GM20000 (cell line): ENCODE results near the gene PFKL.
A peak's percentile ranks its signal among the peaks of the same experiment; 100 is the strongest.

Experiments
- DNase-seq: peaks from one replicate; pipeline ENCODE4 v3.0.0; 2012; ENCODE audit warnings: low spot score
- TF ChIP-seq, protein P1 (sequence below): IDR thresholded peaks from 2 replicates; pipeline ENCODE4 v1.5.1; 2012; ENCODE audit warnings: mild to moderate bottlenecking, control low read depth; ENCODE audit errors: extremely low read depth, missing control alignments

Gene PFKL

DNA sequence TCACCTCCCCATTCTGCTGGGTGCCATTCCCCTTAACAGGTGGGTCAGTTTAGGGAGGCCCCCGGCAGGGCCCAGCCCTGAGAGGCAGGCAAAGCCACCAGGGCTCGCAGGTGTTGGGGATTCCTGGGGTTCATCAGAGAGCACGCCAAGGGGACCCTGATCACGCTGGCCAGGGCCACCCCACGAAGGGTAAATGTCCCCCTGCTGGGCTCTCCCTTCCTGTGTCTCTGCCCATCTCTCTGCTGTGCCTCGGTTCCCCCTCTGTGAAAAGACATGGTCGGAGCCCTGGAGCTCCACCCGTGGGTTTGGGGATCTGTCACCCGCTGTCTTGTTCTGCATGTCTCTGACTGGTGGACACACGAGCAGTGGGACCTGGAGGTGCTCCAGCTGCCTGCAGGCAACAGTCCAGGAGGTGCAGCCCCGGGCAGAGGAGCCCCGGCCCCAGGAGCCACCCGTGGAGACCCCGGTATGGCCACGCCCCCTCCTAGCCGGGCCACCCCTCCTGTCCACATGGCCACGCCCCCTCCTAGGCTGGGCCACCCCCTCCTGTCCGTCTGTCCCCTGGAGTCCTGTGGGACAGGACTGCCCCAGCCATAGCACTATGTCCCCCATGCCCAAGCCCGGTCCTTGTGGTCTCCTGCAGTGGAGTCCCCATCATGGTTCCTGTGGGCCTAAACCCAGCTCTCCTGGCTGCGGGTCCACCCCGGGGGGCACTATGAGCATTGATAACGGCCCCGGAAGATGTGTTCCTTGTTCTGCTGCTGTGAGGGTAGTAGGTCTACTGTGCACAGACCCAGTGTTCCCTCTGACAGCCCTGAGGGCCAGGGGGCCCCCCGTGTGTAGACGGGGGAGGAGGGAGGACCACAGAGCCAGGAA, 7.7 kb upstream of the PFKL start:
- TF ChIP-seq, protein P1, sequence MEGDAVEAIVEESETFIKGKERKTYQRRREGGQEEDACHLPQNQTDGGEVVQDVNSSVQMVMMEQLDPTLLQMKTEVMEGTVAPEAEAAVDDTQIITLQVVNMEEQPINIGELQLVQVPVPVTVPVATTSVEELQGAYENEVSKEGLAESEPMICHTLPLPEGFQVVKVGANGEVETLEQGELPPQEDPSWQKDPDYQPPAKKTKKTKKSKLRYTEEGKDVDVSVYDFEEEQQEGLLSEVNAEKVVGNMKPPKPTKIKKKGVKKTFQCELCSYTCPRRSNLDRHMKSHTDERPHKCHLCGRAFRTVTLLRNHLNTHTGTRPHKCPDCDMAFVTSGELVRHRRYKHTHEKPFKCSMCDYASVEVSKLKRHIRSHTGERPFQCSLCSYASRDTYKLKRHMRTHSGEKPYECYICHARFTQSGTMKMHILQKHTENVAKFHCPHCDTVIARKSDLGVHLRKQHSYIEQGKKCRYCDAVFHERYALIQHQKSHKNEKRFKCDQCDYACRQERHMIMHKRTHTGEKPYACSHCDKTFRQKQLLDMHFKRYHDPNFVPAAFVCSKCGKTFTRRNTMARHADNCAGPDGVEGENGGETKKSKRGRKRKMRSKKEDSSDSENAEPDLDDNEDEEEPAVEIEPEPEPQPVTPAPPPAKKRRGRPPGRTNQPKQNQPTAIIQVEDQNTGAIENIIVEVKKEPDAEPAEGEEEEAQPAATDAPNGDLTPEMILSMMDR: no peak
- DNase-seq: no peak

DNA sequence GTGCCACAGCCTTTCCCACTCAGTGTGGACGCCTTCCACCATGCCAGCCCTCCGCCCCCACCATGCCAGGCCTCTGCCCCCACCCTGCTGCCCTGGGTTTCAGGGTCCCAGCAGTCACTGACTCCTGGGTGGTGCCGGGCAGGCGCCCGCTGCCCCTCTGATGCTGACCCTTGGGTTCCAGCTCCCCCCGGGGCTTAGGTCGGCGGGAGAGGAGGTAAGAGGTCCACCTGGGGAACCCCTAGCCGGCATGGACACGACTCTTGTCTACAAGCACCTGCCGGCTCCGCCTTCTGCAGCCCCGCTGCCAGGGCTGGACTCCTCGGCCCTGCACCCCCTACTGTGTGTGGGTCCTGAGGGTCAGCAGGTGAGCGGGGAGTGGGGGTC, 7.0 kb upstream of the PFKL start:
- TF ChIP-seq, protein P1: no peak
- no peak for DNase-seq

DNA sequence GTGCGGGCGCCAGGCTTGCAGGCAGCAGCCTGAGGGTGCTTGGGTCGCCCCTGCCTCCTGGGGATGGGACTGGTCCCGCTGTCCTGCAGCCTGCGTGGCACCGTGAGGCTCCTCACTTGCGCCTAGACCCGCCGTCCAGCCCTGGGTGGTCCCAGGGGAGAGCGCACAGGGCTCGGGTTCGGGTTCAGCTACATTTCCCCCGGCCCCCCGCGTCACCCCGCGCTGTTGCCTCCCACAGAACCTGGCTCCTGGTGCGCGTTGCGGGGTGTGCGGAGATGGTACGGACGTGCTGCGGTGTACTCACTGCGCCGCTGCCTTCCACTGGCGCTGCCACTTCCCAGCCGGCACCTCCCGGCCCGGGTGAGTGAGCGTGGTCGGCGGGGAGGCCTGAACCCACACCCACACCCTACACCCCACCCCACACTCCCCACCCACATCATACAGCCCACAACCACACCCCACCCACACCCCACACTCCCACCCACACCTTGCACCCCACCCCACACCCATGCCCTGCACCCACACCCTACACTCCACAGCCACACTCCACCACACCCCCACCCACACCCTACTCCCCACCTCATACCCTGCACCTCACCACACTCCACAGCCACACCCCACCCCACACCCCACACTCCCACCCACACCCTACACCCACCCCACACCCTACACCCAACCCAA, 6.2 kb upstream of the PFKL start:
- TF ChIP-seq, protein P1: no peak
- DNase-seq: no peak

DNA sequence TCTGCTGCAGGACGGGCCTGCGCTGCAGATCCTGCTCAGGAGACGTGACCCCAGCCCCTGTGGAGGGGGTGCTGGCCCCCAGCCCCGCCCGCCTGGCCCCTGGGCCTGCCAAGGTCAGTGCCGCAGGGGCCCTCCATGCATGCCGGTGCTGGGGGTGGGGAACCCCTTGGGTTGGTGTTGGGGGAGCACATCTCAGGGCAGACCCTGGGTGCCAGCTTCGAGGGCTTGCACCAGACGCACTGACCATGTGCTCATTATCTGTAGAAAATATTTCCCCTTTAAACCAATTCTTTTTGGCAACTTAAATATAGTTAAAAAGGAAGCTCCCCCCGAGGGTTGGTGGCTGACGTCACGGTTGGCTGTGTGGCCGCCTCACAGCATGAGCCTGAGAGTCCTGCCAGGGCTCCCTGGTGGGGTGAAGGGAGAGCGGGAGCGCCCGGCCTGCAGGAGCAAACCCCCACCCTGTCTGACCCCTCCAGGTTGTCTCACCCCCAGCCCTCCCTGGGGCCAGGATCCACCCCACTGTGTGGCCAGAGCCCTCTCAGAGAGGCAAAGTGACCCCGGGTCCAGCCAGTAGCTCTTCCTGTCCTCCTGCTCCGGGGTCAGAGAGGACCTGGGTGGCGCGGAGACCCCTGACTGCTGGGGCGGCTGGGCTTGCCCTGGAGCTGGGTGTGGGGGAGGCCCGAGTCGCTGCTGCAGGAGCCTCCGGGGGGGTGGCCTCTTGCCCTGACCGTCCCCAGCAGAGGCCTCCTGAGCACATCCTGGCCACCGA, 5.3 kb upstream of the PFKL start:
- DNase-seq: no peak
- TF ChIP-seq, protein P1: no peak

DNA sequence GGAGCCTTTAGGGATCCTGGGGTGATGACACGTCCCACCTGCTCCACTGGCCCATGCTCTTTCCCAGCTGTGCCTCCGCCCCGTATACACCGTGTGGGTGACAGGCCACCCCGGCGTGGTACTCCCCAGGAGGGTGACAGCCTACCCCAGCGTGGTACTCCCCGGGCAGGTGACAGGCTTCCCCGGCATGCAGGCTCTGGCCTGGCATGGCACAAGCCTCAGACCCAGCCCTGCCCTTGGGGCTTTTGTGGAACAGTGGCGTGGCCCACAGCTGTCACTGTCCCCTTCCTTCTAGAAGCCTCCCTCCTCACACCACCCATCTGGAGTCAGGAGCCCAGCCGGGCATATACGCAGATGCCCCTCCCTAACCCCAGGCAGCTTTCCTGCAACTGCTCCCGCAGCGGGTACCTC, 4.7 kb upstream of the PFKL start:
- no peak for DNase-seq
- TF ChIP-seq, protein P1: no peak

DNA sequence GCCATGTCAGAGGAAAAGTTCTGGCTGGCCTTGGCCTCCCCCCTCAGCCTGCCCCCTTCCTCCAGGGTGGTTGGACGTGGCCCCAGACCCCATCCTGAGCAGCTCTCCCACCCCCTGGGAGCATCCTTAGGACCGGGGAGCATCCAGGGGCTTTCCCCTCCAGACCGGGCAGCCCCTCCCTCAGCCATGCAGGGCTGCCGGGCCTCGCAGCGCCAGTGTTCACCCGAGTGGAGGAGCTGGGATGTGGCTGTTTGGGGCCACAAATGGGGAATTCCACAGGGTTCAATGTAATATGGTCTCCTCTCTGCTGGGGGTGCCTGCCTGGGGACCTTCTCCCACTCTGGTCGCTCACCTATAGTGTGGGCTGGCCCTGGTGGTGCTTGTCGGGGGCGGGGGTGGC, 4.2 kb upstream of the PFKL start:
- TF ChIP-seq, protein P1: no peak
- DNase-seq: peak; percentile 76
